HepG2 (cell line): ENCODE results near the gene PKN2. TPM values are rescaled to one million over a fixed set of nuclear protein-coding genes. Genes with fewer than 3 reads are reported as not detected.

Experiments used
- ATAC-seq: fragments of 200-7000 bp; cut with Tn5 transposase; 3 replicates; pipeline ENCODE4 v1.9.1; 2020; ENCODE audit warnings: mild to moderate bottlenecking, moderate library complexity
- BruUV-seq: library from RNA; stranded (reverse); fragments of 400-500 nt; replicated peaks from 2 replicates; lab custom pipeline; 2021; lab: Mats Ljungman, UMichigan
- CTCF ChIA-PET: fragments of 300-600 bp; formaldehyde crosslinking; extraction: SDS; loops from one replicate; lab custom pipeline; 2021; ENCODE audit warnings: low total read pairs, inconsistent platforms, low intra/inter-chr PET ratio; lab: Yijun Ruan, JAX
- POLR2A ChIA-PET: fragments of 350-600 bp; sonication (Branson Sonifier 250); formaldehyde crosslinking; loops from one replicate; lab custom pipeline; 2020; ENCODE audit warnings: antibody characterized with exemption, inconsistent platforms; lab: Yijun Ruan, JAX
- DNase-seq: peaks from one replicate; pipeline ENCODE4 v3.0.0-alpha.2; 2015; ENCODE audit warnings: low spot score
- FAIRE-seq: peaks from 3 replicates; lab custom pipeline; 2011; peaks lifted over from hg19 to GRCh38; lab: Jason Lieb, UNC
- H2AFZ ChIP-seq: one replicate; pipeline ENCODE4 v1.6.1; 2011; ENCODE audit warnings: low read length, inconsistent platforms
- H3K27ac ChIP-seq: fragments of 300-600 bp; 3 replicates; pipeline ENCODE4 v1.8.0; 2011; ENCODE audit warnings: mixed run types, mild to moderate bottlenecking, mixed read lengths, low read length, inconsistent platforms; ENCODE audit not compliant: insufficient read depth; ENCODE audit errors: extremely low read length
- H3K27me3 ChIP-seq, 2 experiments: fragments of 200-600 bp in 1 of 2; 2 replicates in 1 of 2; 3 replicates in 1 of 2; pipeline versions ENCODE4 v1.6.0 to v1.8.0; 2011; ENCODE audit warnings: low read length in 2 of 2, mild to moderate bottlenecking in 2 of 2, moderate library complexity in 2 of 2, inconsistent platforms in 1 of 2; ENCODE audit not compliant: insufficient read depth in 2 of 2, control insufficient read depth in 1 of 2
- H3K36me3 ChIP-seq, 2 experiments: fragments of 200-600 bp in 1 of 2; replicated peaks in 1 of 2; 2 replicates in 1 of 2; 3 replicates in 1 of 2; pipeline versions ENCODE4 v1.5.1 to v1.8.0; 2011; ENCODE audit warnings: low read length in 2 of 2, inconsistent platforms in 1 of 2; ENCODE audit not compliant: insufficient read depth in 2 of 2, control insufficient read depth in 1 of 2
- H3K4me1 ChIP-seq: 2 replicates; pipeline ENCODE4 v1.5.1; 2012; ENCODE audit warnings: low read length, inconsistent platforms; ENCODE audit not compliant: insufficient read depth
- H3K4me2 ChIP-seq: 2 replicates; pipeline ENCODE4 v1.6.0; 2011; ENCODE audit warnings: low read depth, low read length, inconsistent platforms
- H3K4me3 ChIP-seq, 3 experiments: fragments of 200-600 bp in 1 of 3; sonication (generic), shearing (Covaris generic) in 1 of 3; replicated peaks in 1 of 3; 2 replicates each; pipeline ENCODE4 v1.5.1; 2011 to 2016; ENCODE audit warnings: low read length in 3 of 3, inconsistent platforms in 2 of 3, low read depth in 2 of 3, mild to moderate bottlenecking in 2 of 3, control low read depth in 1 of 3, mixed read lengths in 1 of 3; ENCODE audit not compliant: insufficient read depth in 1 of 3
- H3K79me2 ChIP-seq: one replicate; pipeline ENCODE4 v1.6.1; 2011; ENCODE audit warnings: low read length, inconsistent platforms; ENCODE audit not compliant: insufficient read depth
- H3K9ac ChIP-seq: 2 replicates; pipeline ENCODE4 v1.6.0; 2011; ENCODE audit warnings: mild to moderate bottlenecking, low read depth, low read length, inconsistent platforms; ENCODE audit not compliant: insufficient read depth
- H3K9me3 ChIP-seq: 2 replicates; pipeline ENCODE4 v1.5.1; 2012; ENCODE audit warnings: mild to moderate bottlenecking, low read length
- H4K20me1 ChIP-seq: 2 replicates; pipeline ENCODE4 v1.6.0; 2011; ENCODE audit warnings: inconsistent platforms, mild to moderate bottlenecking, low read length, moderate library complexity; ENCODE audit not compliant: insufficient read depth
- DMAP1 ChIP-seq: IDR thresholded peaks from 2 replicates; pipeline ENCODE4 v1.6.1; 2016
- FOXK1 ChIP-seq: sonication (generic); formaldehyde crosslinking; IDR thresholded peaks from 2 replicates; pipeline ENCODE4 v1.4.0; 2020; ENCODE audit warnings: low read depth, missing genetic modification reagents, borderline replicate concordance
- GPN1 ChIP-seq: sonication (generic); formaldehyde crosslinking; IDR thresholded peaks from 2 replicates; pipeline ENCODE4 v1.5.1; 2020; ENCODE audit warnings: missing genetic modification reagents, borderline replicate concordance
- HDAC1 ChIP-seq: sonication (generic); formaldehyde crosslinking; IDR thresholded peaks from 2 replicates; pipeline ENCODE4 v1.5.1; 2020; ENCODE audit warnings: mild to moderate bottlenecking, missing genetic modification reagents
- HNF4A ChIP-seq: sonication (generic); formaldehyde crosslinking; IDR thresholded peaks from 2 replicates; pipeline ENCODE4 v1.4.0; 2020; ENCODE audit warnings: missing genetic modification reagents
- HOXA7 ChIP-seq: sonication (generic); formaldehyde crosslinking; IDR thresholded peaks from 2 replicates; pipeline ENCODE4 v1.8.1; 2022; ENCODE audit warnings: mild to moderate bottlenecking, missing genetic modification reagents, moderate library complexity
- IKZF4 ChIP-seq: sonication (generic); formaldehyde crosslinking; IDR thresholded peaks from 2 replicates; pipeline ENCODE4 v1.5.1; 2020; ENCODE audit warnings: borderline replicate concordance, mild to moderate bottlenecking, low read depth, missing genetic modification reagents; ENCODE audit errors: not compliant biosample characterization
- PAX8 ChIP-seq: sonication (generic); formaldehyde crosslinking; IDR thresholded peaks from 2 replicates; pipeline ENCODE4 v1.8.0; 2022; ENCODE audit warnings: mild to moderate bottlenecking, missing genetic modification reagents, borderline replicate concordance
- REL ChIP-seq: sonication (generic); formaldehyde crosslinking; conservative IDR thresholded peaks from 2 replicates; pipeline ENCODE4 v1.8.0; 2022; ENCODE audit warnings: mild to moderate bottlenecking, missing genetic modification reagents, moderate library complexity
- RXRA ChIP-seq: sonication (generic); formaldehyde crosslinking; IDR thresholded peaks from 2 replicates; pipeline ENCODE4 v1.5.1; 2020; ENCODE audit warnings: missing genetic modification reagents
- SATB2 ChIP-seq: sonication (generic); formaldehyde crosslinking; IDR thresholded peaks from 2 replicates; pipeline ENCODE4 v1.5.0; 2020; ENCODE audit warnings: missing genetic modification reagents
- SNAPC2 ChIP-seq: sonication (generic); formaldehyde crosslinking; IDR thresholded peaks from 2 replicates; pipeline ENCODE4 v1.8.1; 2022; ENCODE audit warnings: mild to moderate bottlenecking, missing genetic modification reagents
- ZFP36L1 ChIP-seq: sonication (generic); formaldehyde crosslinking; IDR thresholded peaks from 2 replicates; pipeline ENCODE4 v1.8.0; 2022; ENCODE audit warnings: mild to moderate bottlenecking, missing genetic modification reagents, moderate library complexity
- ZNF121 ChIP-seq: sonication (generic); formaldehyde crosslinking; IDR thresholded peaks from 2 replicates; pipeline ENCODE4 v1.5.0; 2020; ENCODE audit warnings: mild to moderate bottlenecking, missing genetic modification reagents
- ZNF230 ChIP-seq: sonication (generic); formaldehyde crosslinking; IDR thresholded peaks from 2 replicates; pipeline ENCODE4 v1.4.0; 2020; ENCODE audit warnings: mild to moderate bottlenecking, missing genetic modification reagents
- ZNF232 ChIP-seq: sonication (generic); formaldehyde crosslinking; IDR thresholded peaks from 2 replicates; pipeline ENCODE4 v1.4.0; 2020; ENCODE audit warnings: missing genetic modification reagents, borderline replicate concordance
- ZNF235 ChIP-seq: sonication (generic); formaldehyde crosslinking; IDR thresholded peaks from 2 replicates; pipeline ENCODE4 v1.8.1; 2023; ENCODE audit warnings: mild to moderate bottlenecking, missing genetic modification reagents, borderline replicate concordance
- ZNF24 ChIP-seq: fragments of 450-650 bp; IDR thresholded peaks from 2 replicates; pipeline ENCODE4 v1.6.1; 2017; ENCODE audit warnings: antibody characterized with exemption, mild to moderate bottlenecking
- ZNF343 ChIP-seq: sonication (generic); formaldehyde crosslinking; IDR thresholded peaks from 2 replicates; pipeline ENCODE4 v1.4.0; 2020; ENCODE audit warnings: mild to moderate bottlenecking, missing genetic modification reagents
- ZNF879 ChIP-seq: sonication (generic); formaldehyde crosslinking; IDR thresholded peaks from 2 replicates; pipeline ENCODE4 v1.8.1; 2023; ENCODE audit warnings: missing genetic modification reagents
- WGBS: methylation state at CpG from one replicate; pipeline ENCODE4 v1.1.6; 2017; ENCODE audit warnings: low lambda C conversion rate; 5-methylcytosine and 5-hydroxymethylcytosine counted together
- in situ Hi-C: cut with HindIII; loops from 2 replicates; pipeline ENCODE4 v1.10.0; 2017; ENCODE audit warnings: low pct_unique_long_range_greater_than_20kb; ENCODE audit not compliant: extremely low pct_ligation_motif_present
- intact Hi-C: fragments of 100-400 bp; cut with micrococcal nuclease; formaldehyde crosslinking; loops from one replicate; pipeline ENCODE4 v1.10.0; 2022; ENCODE audit not compliant: unreplicated experiment
- polyA plus RNA-seq, 8 experiments: library from polyadenylated mRNA; depleted of rRNA in 3 of 8; stranded (reverse) in 7 of 8; unstranded in 1 of 8; fragments of >200 nt; fragmentation: Illumina TruSeq in 4 of 8; extraction: Trizol in 4 of 8; gene quantifications; 2 replicates each; pipeline versions ENCODE4 v1.2.1 to v1.2.3, GENCODE V29; 2011 to 2016; ENCODE audit warnings: low read depth in 4 of 8, missing spikeins in 1 of 8, mixed read lengths in 1 of 8; ENCODE audit not compliant: insufficient read depth in 1 of 8
- total RNA-seq, 5 experiments: library from RNA; depleted of rRNA; stranded (reverse); fragments of >200 nt; fragmentation: Illumina TruSeq; extraction: Trizol; gene quantifications; 2 replicates each; pipeline ENCODE4 v1.2.3, GENCODE V29; 2016; ENCODE audit warnings: low read depth in 1 of 5
- TF ChIP-seq, protein P1 (sequence below): sonication (generic); formaldehyde crosslinking; IDR thresholded peaks from 2 replicates; pipeline ENCODE4 v1.4.0; 2020; ENCODE audit warnings: mild to moderate bottlenecking, missing genetic modification reagents

Gene PKN2
- total and polyA plus RNA-seq, 2 of the 13 experiments (the other 11 are each of a cell fraction or from before 2014, with no cell fraction given), result 17.0 to 29.4 TPM

DNA sequence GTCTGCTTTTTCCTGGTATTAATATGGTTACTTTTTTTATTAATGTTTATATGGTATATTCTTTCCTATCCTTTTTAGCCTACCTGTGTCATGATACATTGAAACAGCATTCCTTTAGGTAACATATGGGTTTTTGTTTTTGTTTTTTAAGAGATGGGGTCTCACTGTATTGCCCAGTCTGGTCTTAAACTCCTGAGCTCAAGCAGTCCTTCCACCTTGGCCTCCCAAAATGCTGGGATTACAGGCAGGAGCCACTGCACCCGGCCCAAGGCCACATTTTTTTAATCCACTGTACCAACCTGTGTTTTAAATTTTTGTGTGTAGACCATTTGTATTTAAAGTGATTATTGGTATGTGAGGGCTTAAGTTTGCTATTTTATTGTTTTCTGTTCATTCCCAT, 43.1 kb downstream of the PKN2 start:
- ATAC-seq, result no peak
- no peaks in the 10 kb centered on the region for H3K27me3 ChIP-seq
- peaks cover 0 to 2% of the 10 kb centered on the region in 2 experiments; a peak in 1 of 5 replicates for H3K36me3 ChIP-seq
- 97% methylated on average over 1 of the region's 1 CpG for WGBS
- TF ChIP-seq REL (CRISPR knock-in tag) (no peak), IKZF4 (CRISPR knock-in tag) (no peak), ZNF230 (CRISPR knock-in tag) (no peak), ZNF343 (CRISPR knock-in tag) (no peak), ZNF24 (no peak), GPN1 (CRISPR knock-in tag) (no peak), ZNF121 (peak; percentile 81; the same call in 1 of the 2 replicates)
- TF ChIP-seq, all 625 proteins: peak for 1
- no peaks in the 10 kb centered on the region; the same call in none of the 2 replicates for H4K20me1 ChIP-seq
- no peak overlapping the region for H3K9ac ChIP-seq
- in situ Hi-C loops (no loop called here), intact Hi-C loops (no loop called here)
- H3K4me3 ChIP-seq, result no peak overlapping the region
- no peak overlapping the region for H3K27ac ChIP-seq
- BruUV-seq, result no TSS peak
- FAIRE-seq, result no peak
- H2AFZ ChIP-seq, result no peak overlapping the region
- ChIA-PET CTCF (no interaction called here), POLR2A (no interaction called here)
- DNase-seq, result no peak
- no peaks in the 10 kb centered on the region for H3K9me3 ChIP-seq
- H3K4me1 ChIP-seq, result peaks cover 6% of the 10 kb centered on the region; the same call in 1 of the 2 replicates
- H3K79me2 ChIP-seq, result peaks cover 76% of the 10 kb centered on the region
- no peak overlapping the region for H3K4me2 ChIP-seq

DNA sequence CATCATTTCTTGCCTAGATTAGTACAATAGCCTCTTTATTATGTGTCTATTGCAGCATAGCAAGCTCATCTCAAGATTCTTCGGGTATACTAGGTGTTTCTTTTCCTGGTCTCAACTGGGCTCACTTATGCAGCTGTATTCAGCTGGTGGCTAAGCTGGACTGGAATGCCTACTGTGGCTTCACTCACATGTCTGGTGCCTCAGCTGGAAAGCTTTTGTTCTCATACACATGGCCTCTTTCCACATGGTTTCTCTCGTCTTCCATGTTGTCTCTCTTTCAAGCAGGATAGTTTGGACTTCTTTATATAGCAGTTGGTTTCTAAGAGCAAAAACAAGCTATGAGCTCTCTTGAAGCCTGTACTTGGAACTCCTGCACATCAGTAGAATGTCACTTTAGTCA, 45.2 kb downstream of the PKN2 start:
- ChIA-PET POLR2A (no interaction called here), CTCF (no interaction called here)
- no peaks in the 10 kb centered on the region for H3K27me3 ChIP-seq
- DNase-seq (no peak), FAIRE-seq (no peak), ATAC-seq (no peak)
- H3K9me3 ChIP-seq, result peaks cover 2% of the 10 kb centered on the region; the same call in 1 of the 2 replicates
- peaks cover 0 to 2% of the 10 kb centered on the region in 2 experiments; a peak in 1 of 5 replicates for H3K36me3 ChIP-seq
- no peaks in the 10 kb centered on the region; the same call in none of the 2 replicates for H4K20me1 ChIP-seq
- H2AFZ ChIP-seq, result no peak overlapping the region
- peaks cover 81% of the 10 kb centered on the region for H3K79me2 ChIP-seq
- H3K4me2 ChIP-seq, result no peak overlapping the region
- peaks cover 6% of the 10 kb centered on the region; the same call in 1 of the 2 replicates for H3K4me1 ChIP-seq
- WGBS, result 89% methylated on average over 2 of the region's 2 CpGs
- BruUV-seq, result no TSS peak
- no peak overlapping the region for H3K4me3 ChIP-seq
- H3K27ac ChIP-seq, result no peak overlapping the region
- in situ Hi-C loops (no loop called here), intact Hi-C loops (no loop called here)
- H3K9ac ChIP-seq, result no peak overlapping the region
- no peak for TF ChIP-seq SNAPC2 (CRISPR knock-in tag)
- no peak for TF ChIP-seq PAX8
- no peak for TF ChIP-seq ZNF879 (CRISPR knock-in tag)
- no peak for TF ChIP-seq RXRA (CRISPR knock-in tag)
- TF ChIP-seq ZNF235 (CRISPR knock-in tag), result no peak
- no peak for TF ChIP-seq ZFP36L1 (CRISPR knock-in tag)
- no peak for TF ChIP-seq FOXK1 (CRISPR knock-in tag)
- TF ChIP-seq, protein P1, sequence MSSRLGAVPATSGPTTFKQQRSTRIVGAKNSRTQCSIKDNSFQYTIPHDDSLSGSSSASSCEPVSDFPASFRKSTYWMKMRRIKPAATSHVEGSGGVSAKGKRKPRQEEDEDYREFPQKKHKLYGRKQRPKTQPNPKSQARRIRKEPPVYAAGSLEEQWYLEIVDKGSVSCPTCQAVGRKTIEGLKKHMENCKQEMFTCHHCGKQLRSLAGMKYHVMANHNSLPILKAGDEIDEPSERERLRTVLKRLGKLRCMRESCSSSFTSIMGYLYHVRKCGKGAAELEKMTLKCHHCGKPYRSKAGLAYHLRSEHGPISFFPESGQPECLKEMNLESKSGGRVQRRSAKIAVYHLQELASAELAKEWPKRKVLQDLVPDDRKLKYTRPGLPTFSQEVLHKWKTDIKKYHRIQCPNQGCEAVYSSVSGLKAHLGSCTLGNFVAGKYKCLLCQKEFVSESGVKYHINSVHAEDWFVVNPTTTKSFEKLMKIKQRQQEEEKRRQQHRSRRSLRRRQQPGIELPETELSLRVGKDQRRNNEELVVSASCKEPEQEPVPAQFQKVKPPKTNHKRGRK (CRISPR knock-in tag), result no peak
- TF ChIP-seq DMAP1, result no peak
- no peak for TF ChIP-seq HOXA7 (CRISPR knock-in tag)
- no peak for TF ChIP-seq ZNF232 (CRISPR knock-in tag)
- TF ChIP-seq SATB2 (CRISPR knock-in tag), result no peak
- TF ChIP-seq HDAC1 (CRISPR knock-in tag), result no peak
- TF ChIP-seq HNF4A (CRISPR knock-in tag), result no peak
- TF ChIP-seq REL (CRISPR knock-in tag), result no peak
